ENCODE data around the gene ALOX5AP. TPM values are rescaled to one million over a fixed set of nuclear protein-coding genes. Genes with fewer than 3 reads are reported as not detected.

Gene ALOX5AP
- total and polyA plus RNA-seq, 4 donors, result 3.5 to 6.7 (median 4.1) TPM

DNA sequence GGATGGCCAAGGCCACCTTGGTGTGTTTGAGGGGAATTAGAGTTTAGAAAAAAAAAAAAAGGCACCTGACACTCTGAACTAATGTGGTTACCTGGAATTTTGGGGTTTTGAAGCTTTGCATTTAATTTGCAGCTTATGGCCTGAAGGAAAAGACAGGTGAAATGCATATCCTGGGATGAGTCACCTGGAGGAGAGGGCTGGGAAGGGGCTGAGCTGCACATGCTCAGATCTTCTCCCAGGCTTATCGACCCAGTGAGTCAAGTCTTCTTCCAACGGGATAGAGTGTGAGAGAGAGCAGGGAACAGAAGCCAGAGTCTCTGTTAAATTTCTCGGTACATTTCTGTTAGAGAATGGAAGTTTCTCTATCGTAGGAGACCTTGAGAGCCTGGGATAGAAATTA lies 29.7 kb upstream of the ALOX5AP start:
- Histone ChIP-seq H3K9ac (ENCODE audit: low read depth in 1 of 2, low read length in 2 of 2) (no peak overlapping the region), H3K9me3 (ENCODE audit: control insufficient read depth in 4 of 4, low read length in 3 of 4) (no peaks in the 10 kb centered on the region)
- WGBS, result 81% methylated on average over 4 of the region's 4 CpGs

DNA sequence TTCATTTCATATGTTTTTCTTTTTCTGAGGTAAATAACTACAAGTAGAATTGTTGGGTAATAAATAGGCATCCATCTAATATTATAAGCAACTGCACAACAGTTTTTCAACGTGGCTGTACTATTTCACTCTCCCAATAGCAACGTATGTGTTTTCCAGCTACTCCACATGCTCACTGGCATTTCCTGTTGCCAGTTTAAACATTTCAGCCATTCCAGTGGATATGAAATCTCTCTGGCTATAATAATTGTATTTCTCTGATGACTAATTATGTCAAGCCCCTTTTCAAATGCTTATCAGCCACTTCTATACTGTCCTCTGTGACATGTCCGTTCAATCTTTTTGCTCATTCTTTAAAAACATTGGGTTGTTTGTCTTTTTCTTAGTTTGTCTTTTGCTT lies 26.8 kb upstream of the ALOX5AP start:
- Histone ChIP-seq H3K9ac (ENCODE audit: low read depth in 1 of 2, low read length in 2 of 2) (no peak overlapping the region), H3K27me3 (ENCODE audit: control insufficient read depth in 4 of 4, insufficient read depth in 4 of 4, low read length in 3 of 4) (no peaks in the 10 kb centered on the region), H3K36me3 (ENCODE audit: control insufficient read depth in 4 of 4, insufficient read depth in 3 of 4, low read depth in 1 of 4, low read length in 3 of 4) (no peaks in the 10 kb centered on the region), H3K4me3 (ENCODE audit: low read depth in 1 of 3, low read length in 3 of 3) (no peak overlapping the region), H3K27ac (ENCODE audit: low read depth in 1 of 2, low read length in 2 of 2) (no peak overlapping the region), H3K4me1 (ENCODE audit: control insufficient read depth in 4 of 4, insufficient read depth in 4 of 4, low read length in 3 of 4) (no peaks in the 10 kb centered on the region), H3K9me3 (ENCODE audit: control insufficient read depth in 4 of 4, low read length in 3 of 4) (no peaks in the 10 kb centered on the region)
- WGBS, result 60% methylated on average over 3 of the region's 3 CpGs
- TF ChIP-seq HNF4G (IDR thresholded peaks at IDR 0.05) (no peak), EGR1 (IDR thresholded peaks at IDR 0.05; ENCODE audit: low read depth in 2 of 2) (no peak), TAF1 (conservative IDR thresholded peaks at IDR 0.05) (no peak), YY1 (IDR thresholded peaks at IDR 0.05) (no peak), JUND (IDR thresholded peaks at IDR 0.05) (no peak)
- TF ChIP-seq, protein P1, sequence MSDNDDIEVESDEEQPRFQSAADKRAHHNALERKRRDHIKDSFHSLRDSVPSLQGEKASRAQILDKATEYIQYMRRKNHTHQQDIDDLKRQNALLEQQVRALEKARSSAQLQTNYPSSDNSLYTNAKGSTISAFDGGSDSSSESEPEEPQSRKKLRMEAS (IDR thresholded peaks at IDR 0.05), result no peak
- DNase-seq (ENCODE audit: low spot score), result no peak

More for the DNA sequence above, 29.7 kb upstream of the ALOX5AP start:
- H3K27ac ChIP-seq (ENCODE audit: low read depth in 1 of 2, low read length in 2 of 2), result no peak overlapping the region
- no peaks in the 10 kb centered on the region for H3K36me3 ChIP-seq (ENCODE audit: control insufficient read depth in 4 of 4, insufficient read depth in 3 of 4, low read depth in 1 of 4, low read length in 3 of 4)
- H3K4me3 ChIP-seq (ENCODE audit: low read depth in 1 of 3, low read length in 3 of 3), result no peak overlapping the region
- no peaks in the 10 kb centered on the region for H3K4me1 ChIP-seq (ENCODE audit: control insufficient read depth in 4 of 4, insufficient read depth in 4 of 4, low read length in 3 of 4)
- no peaks in the 10 kb centered on the region for H3K27me3 ChIP-seq (ENCODE audit: control insufficient read depth in 4 of 4, insufficient read depth in 4 of 4, low read length in 3 of 4)
- no peak for DNase-seq (ENCODE audit: low spot score)
- TF ChIP-seq FOXA2 (IDR thresholded peaks at IDR 0.05) (no peak), JUND (IDR thresholded peaks at IDR 0.05) (no peak), RAD21 (IDR thresholded peaks at IDR 0.05) (no peak), HNF4A (conservative IDR thresholded peaks at IDR 0.05) (no peak), NR2F2 (IDR thresholded peaks at IDR 0.05) (no peak), EGR1 (IDR thresholded peaks at IDR 0.05; ENCODE audit: low read depth in 2 of 2) (no peak), YY1 (IDR thresholded peaks at IDR 0.05) (no peak), SP1 (IDR thresholded peaks at IDR 0.05) (no peak)
- TF ChIP-seq, protein P2, sequence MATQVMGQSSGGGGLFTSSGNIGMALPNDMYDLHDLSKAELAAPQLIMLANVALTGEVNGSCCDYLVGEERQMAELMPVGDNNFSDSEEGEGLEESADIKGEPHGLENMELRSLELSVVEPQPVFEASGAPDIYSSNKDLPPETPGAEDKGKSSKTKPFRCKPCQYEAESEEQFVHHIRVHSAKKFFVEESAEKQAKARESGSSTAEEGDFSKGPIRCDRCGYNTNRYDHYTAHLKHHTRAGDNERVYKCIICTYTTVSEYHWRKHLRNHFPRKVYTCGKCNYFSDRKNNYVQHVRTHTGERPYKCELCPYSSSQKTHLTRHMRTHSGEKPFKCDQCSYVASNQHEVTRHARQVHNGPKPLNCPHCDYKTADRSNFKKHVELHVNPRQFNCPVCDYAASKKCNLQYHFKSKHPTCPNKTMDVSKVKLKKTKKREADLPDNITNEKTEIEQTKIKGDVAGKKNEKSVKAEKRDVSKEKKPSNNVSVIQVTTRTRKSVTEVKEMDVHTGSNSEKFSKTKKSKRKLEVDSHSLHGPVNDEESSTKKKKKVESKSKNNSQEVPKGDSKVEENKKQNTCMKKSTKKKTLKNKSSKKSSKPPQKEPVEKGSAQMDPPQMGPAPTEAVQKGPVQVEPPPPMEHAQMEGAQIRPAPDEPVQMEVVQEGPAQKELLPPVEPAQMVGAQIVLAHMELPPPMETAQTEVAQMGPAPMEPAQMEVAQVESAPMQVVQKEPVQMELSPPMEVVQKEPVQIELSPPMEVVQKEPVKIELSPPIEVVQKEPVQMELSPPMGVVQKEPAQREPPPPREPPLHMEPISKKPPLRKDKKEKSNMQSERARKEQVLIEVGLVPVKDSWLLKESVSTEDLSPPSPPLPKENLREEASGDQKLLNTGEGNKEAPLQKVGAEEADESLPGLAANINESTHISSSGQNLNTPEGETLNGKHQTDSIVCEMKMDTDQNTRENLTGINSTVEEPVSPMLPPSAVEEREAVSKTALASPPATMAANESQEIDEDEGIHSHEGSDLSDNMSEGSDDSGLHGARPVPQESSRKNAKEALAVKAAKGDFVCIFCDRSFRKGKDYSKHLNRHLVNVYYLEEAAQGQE (IDR thresholded peaks at IDR 0.05), result no peak

DNA sequence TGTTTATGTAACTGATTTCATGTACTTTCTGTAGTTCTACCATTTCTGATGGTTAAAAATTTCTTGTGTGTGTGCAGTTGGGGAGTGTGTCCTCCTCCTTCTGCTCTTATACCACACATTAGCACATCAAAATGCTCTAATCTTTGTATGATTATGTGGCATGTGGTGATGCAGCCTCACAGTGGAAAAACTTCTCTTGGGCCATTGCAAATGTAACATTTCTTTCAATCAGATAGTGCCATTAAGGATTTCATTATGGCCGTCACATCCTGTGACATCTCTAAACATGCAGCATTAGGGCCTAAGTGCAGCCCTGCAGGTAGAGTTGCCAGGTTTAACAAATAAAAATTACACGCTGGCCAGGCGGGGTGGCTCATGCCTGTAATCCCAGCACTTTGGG lies 24.9 kb upstream of the ALOX5AP start:
- H3K4me1 ChIP-seq (ENCODE audit: control insufficient read depth in 4 of 4, insufficient read depth in 4 of 4, low read length in 3 of 4), result no peaks in the 10 kb centered on the region
- no peaks in the 10 kb centered on the region for H3K27me3 ChIP-seq (ENCODE audit: control insufficient read depth in 4 of 4, insufficient read depth in 4 of 4, low read length in 3 of 4)
- DNase-seq (ENCODE audit: low spot score), result no peak
- 98% methylated on average over 3 of the region's 3 CpGs for WGBS
- H3K36me3 ChIP-seq (ENCODE audit: control insufficient read depth in 4 of 4, insufficient read depth in 3 of 4, low read depth in 1 of 4, low read length in 3 of 4), result no peaks in the 10 kb centered on the region
- TF ChIP-seq, protein P2 (IDR thresholded peaks at IDR 0.05), result no peak
- no peak for TF ChIP-seq YY1 (IDR thresholded peaks at IDR 0.05)
- no peak for TF ChIP-seq HNF4A (conservative IDR thresholded peaks at IDR 0.05)
- no peak for TF ChIP-seq FOXA2 (IDR thresholded peaks at IDR 0.05)
- no peak for TF ChIP-seq JUND (IDR thresholded peaks at IDR 0.05)
- H3K9ac ChIP-seq (ENCODE audit: low read depth in 1 of 2, low read length in 2 of 2), result no peak overlapping the region
- H3K27ac ChIP-seq (ENCODE audit: low read depth in 1 of 2, low read length in 2 of 2), result no peak overlapping the region
- H3K4me3 ChIP-seq (ENCODE audit: low read depth in 1 of 3, low read length in 3 of 3), result no peak overlapping the region
- H3K9me3 ChIP-seq (ENCODE audit: control insufficient read depth in 4 of 4, low read length in 3 of 4), result no peaks in the 10 kb centered on the region

Data from liver (tissue), 9 donors.